Neural cell (in vitro differentiated cells): ENCODE measurements around the gene MPPED1. TPM values are rescaled to one million over a fixed set of nuclear protein-coding genes. Genes with fewer than 3 reads are reported as not detected.

Source experiments
- H2AFZ ChIP-seq: fragments of 200-600, 300-800 bp; sonication (generic), shearing (Covaris generic); 2 replicates; pipeline ENCODE4 v1.6.0; 2014; ENCODE audit warnings: low read depth, mild to moderate bottlenecking, antibody characterized with exemption, low read length, moderate library complexity
- H3F3A ChIP-seq: fragments of 200-600 bp; shearing (Covaris generic); 2 replicates; pipeline ENCODE4 v1.6.1; 2016; ENCODE audit warnings: mild to moderate bottlenecking, moderate library complexity, mixed read lengths, antibody characterized with exemption, low read length; ENCODE audit not compliant: insufficient read depth, poor library complexity, severe bottlenecking
- H3K27ac ChIP-seq: fragments of 200-600, 300-800 bp; sonication (generic), shearing (Covaris generic); 2 replicates; pipeline ENCODE4 v1.5.1; 2014; ENCODE audit warnings: mild to moderate bottlenecking, low read length, moderate library complexity
- H3K27me3 ChIP-seq: fragments of 300-800, 200-600 bp; sonication (generic), shearing (Covaris generic); 2 replicates; pipeline ENCODE4 v1.6.0; 2014; ENCODE audit warnings: mild to moderate bottlenecking, low read depth, low read length, moderate library complexity; ENCODE audit not compliant: insufficient read depth
- H3K36me3 ChIP-seq: fragments of 300-800, 200-600 bp; sonication (generic), shearing (Covaris generic); 2 replicates; pipeline ENCODE4 v1.5.1; 2014; ENCODE audit warnings: mild to moderate bottlenecking, antibody characterized with exemption, low read length, moderate library complexity; ENCODE audit not compliant: insufficient read depth
- H3K4me2 ChIP-seq: fragments of 300-800, 200-600 bp; sonication (generic), shearing (Covaris generic); 2 replicates; pipeline ENCODE4 v1.6.0; 2014; ENCODE audit warnings: mild to moderate bottlenecking, low read length
- H3K4me3 ChIP-seq: fragments of 300-800, 200-600 bp; sonication (generic), shearing (Covaris generic); 2 replicates; pipeline ENCODE4 v1.5.1; 2014; ENCODE audit warnings: mild to moderate bottlenecking, low read length, moderate library complexity
- H3K79me2 ChIP-seq: fragments of 200-600 bp; shearing (Covaris generic); replicated peaks from 2 replicates; pipeline ENCODE4 v1.6.0; 2014; ENCODE audit warnings: mild to moderate bottlenecking, low read length, moderate library complexity; ENCODE audit not compliant: insufficient read depth
- H3K9ac ChIP-seq: fragments of 300-800, 200-600 bp; sonication (generic), shearing (Covaris generic); 2 replicates; pipeline ENCODE4 v1.6.1; 2016; ENCODE audit warnings: mild to moderate bottlenecking, low read length, mixed read lengths
- H3K9me2 ChIP-seq: fragments of 200-600 bp; shearing (Covaris generic); 2 replicates; pipeline ENCODE4 v1.6.1; 2016; ENCODE audit warnings: mild to moderate bottlenecking, low read length, mixed read lengths; ENCODE audit not compliant: insufficient read depth
- H3K9me3 ChIP-seq: fragments of 200-600, 300-800 bp; sonication (generic), shearing (Covaris generic); 2 replicates; pipeline ENCODE4 v1.6.1; 2016; ENCODE audit warnings: mild to moderate bottlenecking, mixed run types, low read length, moderate library complexity, mixed read lengths
- H4K20me1 ChIP-seq: fragments of 200-600 bp; shearing (Covaris generic); 2 replicates; pipeline ENCODE4 v1.6.1; 2016; ENCODE audit warnings: mild to moderate bottlenecking, mixed run types; ENCODE audit not compliant: insufficient read depth
- EP300 ChIP-seq: fragments of 450-650 bp; conservative IDR thresholded peaks from 2 replicates; pipeline ENCODE4 v1.6.1; 2014; ENCODE audit warnings: antibody characterized with exemption, mild to moderate bottlenecking, moderate library complexity; ENCODE audit not compliant: poor library complexity, severe bottlenecking
- EZH2 ChIP-seq: fragments of 200-600, 300-800 bp; shearing (Covaris generic), sonication (generic); IDR thresholded peaks from 2 replicates; pipeline ENCODE4 v1.6.1; 2014; ENCODE audit warnings: antibody characterized with exemption, low read length, borderline replicate concordance, mild to moderate bottlenecking; ENCODE audit not compliant: insufficient read depth, poor library complexity, severe bottlenecking
- MXI1 ChIP-seq: fragments of 450-650 bp; conservative IDR thresholded peaks from 2 replicates; pipeline ENCODE4 v1.6.1; 2014; ENCODE audit warnings: antibody characterized with exemption, mild to moderate bottlenecking; ENCODE audit not compliant: poor library complexity, severe bottlenecking
- POLR2AphosphoS5 ChIP-seq: IDR thresholded peaks from 2 replicates; pipeline ENCODE4 v1.6.1; 2012
- RAD21 ChIP-seq: fragments of 450-650 bp; conservative IDR thresholded peaks from 2 replicates; pipeline ENCODE4 v1.6.1; 2014; ENCODE audit warnings: antibody characterized with exemption, mild to moderate bottlenecking, moderate library complexity
- SMC3 ChIP-seq: fragments of 450-650 bp; conservative IDR thresholded peaks from 2 replicates; pipeline ENCODE4 v1.6.1; 2014; ENCODE audit warnings: antibody characterized with exemption, mild to moderate bottlenecking, moderate library complexity; ENCODE audit not compliant: poor library complexity
- TAF1 ChIP-seq: IDR thresholded peaks from 2 replicates; pipeline ENCODE4 v1.6.1; 2012; ENCODE audit warnings: low read depth
- polyA plus RNA-seq: library from polyadenylated mRNA; depleted of rRNA; stranded (reverse); fragments of >200 nt; gene quantifications from 2 replicates; pipeline ENCODE4 v1.2.3, GENCODE V29; 2014
- TF ChIP-seq, protein P1 (sequence below): IDR thresholded peaks from 2 replicates; pipeline ENCODE4 v1.6.1; 2012; ENCODE audit warnings: borderline replicate concordance
- TF ChIP-seq, protein P2 (sequence below): fragments of 450-650 bp; IDR thresholded peaks from 2 replicates; pipeline ENCODE4 v1.5.1; 2014; ENCODE audit warnings: antibody characterized with exemption, mild to moderate bottlenecking, moderate library complexity; ENCODE audit not compliant: poor library complexity, severe bottlenecking

Gene MPPED1
- polyA plus RNA-seq, 1 donor from 2014 or later: 33.4 TPM

DNA sequence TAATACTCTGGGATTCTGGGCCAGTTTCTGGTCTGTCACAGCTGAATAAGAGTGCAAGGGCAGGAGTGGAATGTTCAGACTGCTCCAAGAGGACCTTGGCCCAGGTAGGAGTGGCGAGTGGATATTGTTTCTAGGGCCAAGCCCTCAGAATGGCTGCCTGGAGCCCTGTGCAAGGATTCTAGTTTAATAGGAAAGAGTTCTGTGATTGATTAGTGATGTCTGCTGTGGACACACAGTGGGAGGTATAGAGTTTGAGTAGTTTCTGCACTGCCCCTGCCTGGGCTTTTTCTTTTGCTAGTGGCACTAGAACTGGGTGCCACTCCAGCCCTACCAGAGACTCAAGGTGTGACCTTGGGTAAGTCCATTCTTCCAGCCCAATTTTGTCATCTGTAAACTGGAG, 9.7 kb upstream of the MPPED1 start:
- no peak overlapping the region for H3K4me3 ChIP-seq
- H2AFZ ChIP-seq: no peak overlapping the region
- no peak overlapping the region for H3K9ac ChIP-seq
- no peaks in the 10 kb centered on the region for H3F3A ChIP-seq
- H4K20me1 ChIP-seq: no peaks in the 10 kb centered on the region
- no peaks in the 10 kb centered on the region for H3K9me3 ChIP-seq
- no peak overlapping the region for H3K4me2 ChIP-seq
- no peaks in the 10 kb centered on the region for H3K9me2 ChIP-seq
- no peaks in the 10 kb centered on the region for H3K79me2 ChIP-seq
- no peaks in the 10 kb centered on the region for H3K27me3 ChIP-seq
- H3K36me3 ChIP-seq: no peaks in the 10 kb centered on the region
- H3K27ac ChIP-seq: no peak overlapping the region
- TF ChIP-seq POLR2AphosphoS5: no peak
- no peak for TF ChIP-seq RAD21
- no peak for TF ChIP-seq EP300
- TF ChIP-seq SMC3: no peak
- TF ChIP-seq MXI1: no peak
- TF ChIP-seq, protein P1, sequence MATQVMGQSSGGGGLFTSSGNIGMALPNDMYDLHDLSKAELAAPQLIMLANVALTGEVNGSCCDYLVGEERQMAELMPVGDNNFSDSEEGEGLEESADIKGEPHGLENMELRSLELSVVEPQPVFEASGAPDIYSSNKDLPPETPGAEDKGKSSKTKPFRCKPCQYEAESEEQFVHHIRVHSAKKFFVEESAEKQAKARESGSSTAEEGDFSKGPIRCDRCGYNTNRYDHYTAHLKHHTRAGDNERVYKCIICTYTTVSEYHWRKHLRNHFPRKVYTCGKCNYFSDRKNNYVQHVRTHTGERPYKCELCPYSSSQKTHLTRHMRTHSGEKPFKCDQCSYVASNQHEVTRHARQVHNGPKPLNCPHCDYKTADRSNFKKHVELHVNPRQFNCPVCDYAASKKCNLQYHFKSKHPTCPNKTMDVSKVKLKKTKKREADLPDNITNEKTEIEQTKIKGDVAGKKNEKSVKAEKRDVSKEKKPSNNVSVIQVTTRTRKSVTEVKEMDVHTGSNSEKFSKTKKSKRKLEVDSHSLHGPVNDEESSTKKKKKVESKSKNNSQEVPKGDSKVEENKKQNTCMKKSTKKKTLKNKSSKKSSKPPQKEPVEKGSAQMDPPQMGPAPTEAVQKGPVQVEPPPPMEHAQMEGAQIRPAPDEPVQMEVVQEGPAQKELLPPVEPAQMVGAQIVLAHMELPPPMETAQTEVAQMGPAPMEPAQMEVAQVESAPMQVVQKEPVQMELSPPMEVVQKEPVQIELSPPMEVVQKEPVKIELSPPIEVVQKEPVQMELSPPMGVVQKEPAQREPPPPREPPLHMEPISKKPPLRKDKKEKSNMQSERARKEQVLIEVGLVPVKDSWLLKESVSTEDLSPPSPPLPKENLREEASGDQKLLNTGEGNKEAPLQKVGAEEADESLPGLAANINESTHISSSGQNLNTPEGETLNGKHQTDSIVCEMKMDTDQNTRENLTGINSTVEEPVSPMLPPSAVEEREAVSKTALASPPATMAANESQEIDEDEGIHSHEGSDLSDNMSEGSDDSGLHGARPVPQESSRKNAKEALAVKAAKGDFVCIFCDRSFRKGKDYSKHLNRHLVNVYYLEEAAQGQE: no peak
- TF ChIP-seq TAF1: no peak

DNA sequence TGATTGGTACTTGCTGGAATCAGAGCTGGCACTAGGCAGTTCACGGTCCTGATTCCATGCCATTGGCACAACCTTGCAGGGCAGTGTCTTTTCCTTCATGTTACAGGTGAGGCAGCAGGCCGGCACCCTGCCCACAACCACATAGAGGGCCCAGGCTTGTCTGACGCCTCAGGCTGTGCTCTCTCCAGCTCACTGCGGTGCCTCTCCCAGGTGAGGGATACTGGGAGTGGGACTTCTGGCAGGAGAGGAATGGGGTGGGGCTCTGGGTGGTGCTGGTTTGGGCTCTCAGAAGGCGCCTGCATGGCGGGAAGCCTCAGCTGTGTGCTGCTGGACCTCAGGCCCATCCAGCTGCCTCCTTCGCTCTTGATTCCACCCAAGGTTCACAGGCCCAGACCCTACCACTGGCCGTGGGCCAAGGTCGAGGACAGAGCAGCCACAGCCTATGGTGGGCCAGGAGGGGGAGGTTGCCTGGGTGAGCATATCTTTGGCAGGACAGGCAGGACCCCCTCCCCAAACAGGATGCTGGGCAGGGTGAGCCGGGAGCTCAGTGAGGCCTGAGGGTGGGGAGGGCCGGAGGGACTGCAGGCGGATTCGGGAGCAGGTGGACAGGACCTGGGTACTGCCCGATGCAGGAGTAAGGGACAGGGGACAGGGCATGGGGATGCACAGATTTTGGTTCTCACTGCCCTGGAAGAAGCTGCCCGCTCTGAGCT, 7.0 kb upstream of the MPPED1 start:
- Histone ChIP-seq H4K20me1 (no peaks in the 10 kb centered on the region), H3K4me2 (no peak overlapping the region), H3F3A (no peaks in the 10 kb centered on the region), H3K9me3 (no peaks in the 10 kb centered on the region), H3K27ac (no peak overlapping the region), H3K27me3 (no peaks in the 10 kb centered on the region), H3K9ac (no peak overlapping the region), H3K4me3 (no peak overlapping the region), H3K79me2 (no peaks in the 10 kb centered on the region), H2AFZ (no peak overlapping the region), H3K36me3 (no peaks in the 10 kb centered on the region), H3K9me2 (no peaks in the 10 kb centered on the region)
- TF ChIP-seq EZH2: no peak
- no peak for TF ChIP-seq POLR2AphosphoS5
- no peak for TF ChIP-seq SMC3
- TF ChIP-seq, protein P2, sequence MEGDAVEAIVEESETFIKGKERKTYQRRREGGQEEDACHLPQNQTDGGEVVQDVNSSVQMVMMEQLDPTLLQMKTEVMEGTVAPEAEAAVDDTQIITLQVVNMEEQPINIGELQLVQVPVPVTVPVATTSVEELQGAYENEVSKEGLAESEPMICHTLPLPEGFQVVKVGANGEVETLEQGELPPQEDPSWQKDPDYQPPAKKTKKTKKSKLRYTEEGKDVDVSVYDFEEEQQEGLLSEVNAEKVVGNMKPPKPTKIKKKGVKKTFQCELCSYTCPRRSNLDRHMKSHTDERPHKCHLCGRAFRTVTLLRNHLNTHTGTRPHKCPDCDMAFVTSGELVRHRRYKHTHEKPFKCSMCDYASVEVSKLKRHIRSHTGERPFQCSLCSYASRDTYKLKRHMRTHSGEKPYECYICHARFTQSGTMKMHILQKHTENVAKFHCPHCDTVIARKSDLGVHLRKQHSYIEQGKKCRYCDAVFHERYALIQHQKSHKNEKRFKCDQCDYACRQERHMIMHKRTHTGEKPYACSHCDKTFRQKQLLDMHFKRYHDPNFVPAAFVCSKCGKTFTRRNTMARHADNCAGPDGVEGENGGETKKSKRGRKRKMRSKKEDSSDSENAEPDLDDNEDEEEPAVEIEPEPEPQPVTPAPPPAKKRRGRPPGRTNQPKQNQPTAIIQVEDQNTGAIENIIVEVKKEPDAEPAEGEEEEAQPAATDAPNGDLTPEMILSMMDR: no peak
- TF ChIP-seq EP300: no peak
- no peak for TF ChIP-seq TAF1
- TF ChIP-seq, protein P1: no peak
- no peak for TF ChIP-seq MXI1
- no peak for TF ChIP-seq RAD21
